Measurements from ENCODE around the gene NFAM1.

- no peak for TF ChIP-seq CTCF (IDR thresholded peaks at IDR 0.05)
- TF ChIP-seq POLR2A (IDR thresholded peaks at IDR 0.05): no peak
- no peak for TF ChIP-seq POLR2AphosphoS5 (IDR thresholded peaks at IDR 0.05)
Measured at GRCh38 chr22:42379966-42380537, 52.2 kb downstream of the NFAM1 start.

Data from sigmoid colon (tissue), 4 donors.